HG02884 (cell line): Measurements from ENCODE around the gene NTM.
"Not testable (repeated sequence)": the region's sequence is repeated elsewhere in the genome, so short reads cannot be mapped to it uniquely, and the experiment has no call there.

ENCODE experiments used
- ATAC-seq: cut with Tn5 transposase; IDR thresholded peaks from one replicate; pipeline ENCODE4 v1.9.1; 2021; ENCODE audit warnings: mild to moderate bottlenecking, moderate library complexity; ENCODE audit not compliant: unreplicated experiment

NTM gene

DNA sequence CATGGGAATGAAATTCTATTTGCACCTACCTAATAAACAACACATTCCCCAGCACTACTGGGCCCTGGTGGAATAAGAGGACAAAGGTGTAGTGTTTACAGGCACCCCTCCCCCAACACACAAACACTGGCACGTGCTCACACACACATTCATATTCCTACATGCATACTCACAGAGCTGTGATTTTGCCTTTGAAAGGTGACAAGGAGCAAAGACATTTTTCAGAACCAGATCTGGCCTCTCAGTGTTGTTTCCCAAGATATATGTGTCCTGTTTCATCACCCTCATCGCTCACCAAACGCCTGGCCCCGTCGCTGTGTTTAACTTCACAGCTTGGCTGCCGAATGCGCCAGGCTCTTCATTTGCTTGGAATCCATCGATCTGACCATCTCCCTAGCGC is 292.6 kb downstream of the NTM start:
- no peak for ATAC-seq

DNA sequence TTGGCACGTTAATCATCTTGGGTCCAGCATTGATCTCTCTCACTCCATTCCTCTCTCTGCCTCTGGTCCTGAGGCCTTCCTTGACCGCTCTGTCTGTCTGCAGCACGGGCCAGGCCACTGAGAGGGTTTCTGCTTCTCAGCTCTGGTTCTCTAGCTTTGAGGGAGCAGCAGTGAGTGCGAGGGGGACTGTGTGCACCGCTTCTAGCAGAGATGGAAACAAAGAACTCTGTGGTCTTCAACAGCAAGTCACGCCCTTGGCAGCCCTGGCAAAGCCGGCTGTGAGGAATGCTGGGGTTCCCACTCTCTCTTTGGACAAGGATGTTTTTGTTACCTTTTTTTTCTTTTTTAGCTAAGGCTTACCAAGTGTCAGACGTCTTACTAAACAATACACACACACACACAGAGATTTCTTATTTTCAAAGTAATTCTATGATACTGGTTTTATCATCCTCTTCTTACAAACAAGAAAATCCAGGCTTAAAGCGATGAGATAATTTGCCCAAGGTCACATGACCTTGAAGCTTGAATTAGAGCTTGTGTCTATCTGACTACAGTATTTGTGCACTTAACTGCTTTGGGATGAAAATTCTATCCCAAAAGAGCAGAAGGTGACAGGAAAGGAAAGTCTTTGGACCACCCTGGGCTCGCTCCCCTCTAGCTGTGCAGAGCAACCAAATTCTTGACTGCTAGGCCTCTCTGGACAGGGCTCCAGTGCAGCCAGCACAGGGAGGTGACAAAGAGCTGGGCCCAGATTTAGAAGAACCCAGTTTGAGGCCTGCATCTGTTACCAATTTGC is 293.2 kb downstream of the NTM start:
- no peak for ATAC-seq

DNA sequence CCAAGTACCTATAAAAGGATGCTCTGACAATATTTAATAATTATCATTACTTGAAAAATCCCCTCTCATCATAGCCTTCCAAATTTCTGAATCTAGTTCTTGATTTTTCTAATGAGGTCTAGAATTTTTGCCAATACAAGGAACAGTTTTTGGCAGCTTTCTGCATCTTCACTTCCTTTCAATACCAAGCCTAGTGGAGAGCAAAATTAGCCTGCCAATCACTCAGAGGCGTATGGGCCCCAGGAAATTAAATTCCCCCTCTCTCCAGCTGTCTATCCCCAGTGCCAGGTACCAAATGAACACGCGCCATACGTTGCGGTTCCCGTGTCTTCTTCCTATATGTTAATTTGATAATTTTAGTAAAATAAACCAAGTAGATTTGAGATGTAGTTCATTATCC is 293.9 kb downstream of the NTM start:
- no peak for ATAC-seq

DNA sequence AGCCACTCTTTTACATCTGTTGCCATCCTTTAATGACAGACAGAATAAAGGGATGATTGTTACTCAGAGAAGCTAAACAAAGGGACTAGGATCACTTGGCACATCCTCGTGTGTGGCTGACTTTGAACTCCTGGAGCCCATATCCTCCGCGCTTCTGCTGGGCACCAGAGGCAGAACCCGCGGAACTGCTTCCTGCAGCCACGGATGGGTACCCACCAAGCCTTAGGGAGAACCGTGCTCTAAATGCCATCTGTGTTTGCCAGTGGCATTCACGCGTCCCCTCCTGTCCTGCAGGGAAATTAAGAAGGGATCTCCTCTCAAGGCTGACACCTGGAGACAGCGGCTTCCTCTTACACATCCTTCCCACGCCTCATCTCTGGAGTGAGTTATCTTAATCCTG is 294.4 kb downstream of the NTM start:
- no peak for ATAC-seq

DNA sequence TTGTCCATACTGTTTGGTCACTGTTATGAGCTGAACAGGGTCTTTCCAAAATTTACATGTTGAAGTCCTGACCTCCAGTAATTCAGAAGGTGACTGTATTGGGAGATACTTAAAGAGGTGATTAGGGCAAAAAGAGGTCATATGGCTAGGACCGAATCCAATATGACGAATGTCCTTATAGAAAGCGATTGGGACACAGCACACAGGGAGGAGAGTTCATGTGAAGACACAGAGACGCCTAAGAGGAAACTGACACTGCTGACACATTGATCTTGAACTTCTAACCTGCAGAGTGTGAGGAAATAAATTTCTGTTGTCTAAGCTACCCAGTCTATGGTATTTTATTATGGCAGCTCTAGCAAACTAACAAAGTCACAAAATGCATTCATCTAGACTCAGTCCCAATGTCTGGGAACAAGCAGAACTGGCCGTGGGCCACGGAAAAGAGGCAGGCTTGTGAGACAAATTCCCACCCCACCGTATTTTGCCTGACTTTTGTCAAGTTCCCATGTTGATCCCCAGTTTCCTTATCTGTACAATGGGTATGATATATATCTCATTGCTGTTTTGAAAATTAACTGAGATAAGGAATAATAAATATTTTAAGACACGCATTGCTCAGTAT is 295.0 kb downstream of the NTM start:
- no peak for ATAC-seq

DNA sequence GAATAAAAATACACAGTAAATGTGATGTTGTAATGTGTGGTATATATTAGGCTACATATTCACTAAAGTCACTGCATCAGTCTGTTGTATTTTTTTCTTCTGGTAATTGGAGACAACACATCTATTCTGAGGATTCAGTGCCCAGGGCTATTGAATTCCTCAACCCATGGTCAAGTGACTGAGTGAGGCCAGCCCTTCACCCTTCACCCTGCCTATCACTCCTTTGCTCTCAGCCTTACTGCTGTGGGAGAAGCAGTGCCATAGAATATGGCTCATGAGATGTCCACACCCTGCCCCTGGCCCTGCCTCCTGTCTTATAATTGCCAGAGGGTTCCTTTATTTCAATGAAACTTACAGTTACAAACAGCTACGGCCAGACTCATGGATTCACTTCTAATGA is 295.6 kb downstream of the NTM start:
- ATAC-seq: no peak

DNA sequence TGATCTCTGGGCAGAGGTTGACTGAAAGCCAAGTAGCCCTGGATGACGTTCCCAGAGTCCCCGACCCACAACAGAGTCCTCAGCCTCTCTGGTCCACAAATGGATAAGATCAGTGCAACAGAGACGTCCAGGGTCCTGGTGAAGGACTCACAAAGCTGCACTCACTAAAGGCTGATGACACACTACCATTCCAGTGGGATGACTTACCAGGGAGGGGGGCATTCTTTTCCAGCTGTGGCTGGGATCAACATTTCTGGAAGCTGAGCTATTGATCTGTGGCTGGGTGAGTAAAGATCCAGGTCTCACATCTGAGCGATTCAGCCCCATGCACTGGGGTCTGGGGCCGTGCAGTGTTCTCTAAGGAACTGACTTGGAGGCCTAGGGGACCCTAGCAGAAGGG is 296.2 kb downstream of the NTM start:
- no peak for ATAC-seq

DNA sequence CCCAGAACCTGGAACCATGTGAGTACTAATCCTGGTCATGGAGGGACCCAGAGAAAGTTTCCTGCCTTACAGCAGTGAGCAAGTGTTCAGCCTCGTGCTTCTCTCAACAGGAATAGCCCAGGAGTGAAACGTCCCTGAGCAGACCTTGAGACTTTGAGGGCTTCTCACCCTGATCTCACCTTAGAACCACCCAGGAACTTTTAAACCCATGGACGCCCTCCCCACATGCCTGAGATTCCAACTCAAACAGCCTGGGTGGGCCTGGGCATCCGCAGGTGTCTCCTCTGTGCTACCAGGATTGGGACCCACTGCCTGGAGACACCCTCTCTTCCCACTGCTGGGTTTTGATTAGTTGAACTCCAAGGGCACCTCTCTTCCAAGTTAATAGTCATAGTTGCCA is 297.2 kb downstream of the NTM start:
- ATAC-seq: no peak

DNA sequence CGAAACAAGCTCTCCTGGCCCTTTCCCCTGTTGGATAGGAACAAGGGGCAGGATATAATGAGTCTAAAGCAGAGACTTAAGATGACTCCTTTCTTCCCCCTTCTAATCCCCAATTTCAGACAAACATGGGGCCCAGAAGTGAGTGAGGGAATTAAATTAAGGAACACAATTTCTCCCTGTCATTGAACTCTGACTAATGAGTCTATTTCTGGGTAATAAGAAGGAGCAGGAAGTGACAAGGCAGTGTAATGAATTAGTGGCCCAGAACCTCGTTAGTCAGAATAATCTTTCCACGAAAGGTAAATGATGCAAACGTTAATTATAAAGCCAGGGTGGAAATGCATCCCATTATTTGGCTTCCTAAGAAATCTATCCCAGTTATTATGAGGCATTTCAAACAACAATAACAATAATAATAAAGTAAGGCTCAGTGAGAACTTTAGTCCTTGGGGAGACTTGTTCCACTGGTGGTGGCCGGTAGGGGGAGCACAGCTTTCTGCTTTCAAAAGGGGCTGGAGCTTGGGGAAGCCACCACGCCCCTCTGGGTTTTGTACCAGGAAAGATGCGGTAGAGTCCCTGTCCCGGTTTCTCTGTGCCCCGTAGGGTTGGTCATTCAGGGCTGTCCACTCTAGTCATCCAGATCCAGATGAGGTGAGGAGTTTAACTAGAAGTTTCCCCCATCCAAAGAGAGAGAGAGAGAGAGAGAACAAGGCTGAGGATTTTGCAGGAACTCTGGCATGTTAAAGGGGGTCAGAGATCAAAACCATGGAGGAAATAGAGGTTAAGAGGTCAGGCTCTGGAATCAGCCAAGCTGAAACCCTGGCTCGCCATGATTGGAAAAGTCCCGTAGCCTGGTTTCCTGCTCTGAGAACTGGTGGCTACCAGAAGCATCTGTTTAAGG is 298.3 kb downstream of the NTM start:
- peak; percentile 91 for ATAC-seq

DNA sequence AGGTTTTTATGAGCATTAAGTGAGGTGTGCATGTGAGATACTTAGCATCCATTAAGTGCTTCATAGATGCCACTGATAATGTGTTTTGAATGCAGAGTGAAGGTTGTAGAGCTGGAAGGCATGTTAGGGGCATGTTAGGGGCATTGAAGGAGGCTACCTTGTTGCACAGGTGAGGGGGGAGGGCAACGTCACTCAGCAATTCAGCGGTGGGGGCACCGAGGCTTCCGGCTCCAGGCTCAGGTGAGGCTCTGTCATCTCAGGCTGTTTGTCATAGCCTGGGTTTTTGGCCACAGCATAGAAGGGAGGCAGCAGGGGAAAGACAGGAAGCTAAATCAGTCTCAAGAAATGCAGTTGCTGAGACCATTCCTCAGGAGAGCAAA is 299.0 kb downstream of the NTM start:
- no peak for ATAC-seq

DNA sequence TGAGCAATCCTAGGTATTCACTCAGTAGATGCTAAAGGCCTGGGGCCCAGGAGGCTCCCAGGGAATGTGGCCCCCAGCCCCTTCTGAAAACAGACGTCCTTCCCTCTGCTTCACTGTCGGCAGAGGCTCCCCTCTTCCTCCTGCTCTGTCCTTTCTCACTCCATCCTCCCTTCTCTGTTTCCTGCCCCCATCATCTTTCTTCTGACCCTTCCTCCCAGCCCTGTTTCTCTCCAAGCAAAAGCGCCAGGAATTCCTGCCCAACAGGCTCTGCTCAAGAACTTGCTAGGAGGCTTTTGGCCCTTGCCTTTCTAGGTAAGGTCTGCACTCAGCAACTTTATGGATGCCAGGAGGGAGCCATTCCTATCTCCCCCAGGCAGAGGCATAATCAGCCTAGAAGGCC is 300.5 kb downstream of the NTM start:
- no peak for ATAC-seq

DNA sequence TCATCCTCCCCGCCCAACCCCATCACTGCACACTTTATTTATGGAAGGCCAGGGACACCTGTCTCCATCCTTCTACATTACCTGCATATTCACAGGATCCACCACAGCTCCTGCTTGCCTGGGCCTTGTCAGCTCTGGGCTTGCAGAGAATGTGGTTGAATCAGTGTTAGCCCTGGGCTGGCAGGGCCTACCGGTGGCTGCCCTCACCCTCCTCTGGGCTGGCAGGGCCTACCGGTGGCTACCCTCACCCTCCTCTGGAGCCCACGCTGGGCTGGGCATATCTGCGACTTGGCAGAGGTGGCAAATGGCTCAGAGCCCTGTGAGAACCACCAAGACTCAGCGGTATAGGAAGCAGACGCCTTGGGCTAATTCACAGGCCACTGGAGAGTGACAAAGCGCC is 300.9 kb downstream of the NTM start:
- ATAC-seq: no peak

DNA sequence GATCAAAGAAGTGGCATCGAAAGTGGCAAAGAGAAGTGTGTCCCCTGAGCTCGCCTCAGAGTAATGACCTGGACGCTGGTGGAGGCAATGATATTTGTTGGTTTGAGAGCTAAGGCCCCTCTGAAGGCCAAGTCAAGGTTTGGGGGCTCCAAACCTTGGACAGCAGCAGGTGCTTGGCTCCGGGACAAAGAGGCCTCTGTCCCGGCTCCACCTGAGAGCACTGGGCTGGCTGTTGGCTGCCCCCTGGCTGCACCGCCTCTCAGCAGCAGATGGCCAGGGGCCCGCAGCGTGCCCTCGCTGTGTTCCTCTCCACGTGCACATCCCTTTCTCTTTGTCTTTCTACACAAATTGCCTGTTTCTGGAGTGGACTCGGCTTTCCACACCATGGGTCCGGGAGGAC is 301.3 kb downstream of the NTM start:
- ATAC-seq: no peak

DNA sequence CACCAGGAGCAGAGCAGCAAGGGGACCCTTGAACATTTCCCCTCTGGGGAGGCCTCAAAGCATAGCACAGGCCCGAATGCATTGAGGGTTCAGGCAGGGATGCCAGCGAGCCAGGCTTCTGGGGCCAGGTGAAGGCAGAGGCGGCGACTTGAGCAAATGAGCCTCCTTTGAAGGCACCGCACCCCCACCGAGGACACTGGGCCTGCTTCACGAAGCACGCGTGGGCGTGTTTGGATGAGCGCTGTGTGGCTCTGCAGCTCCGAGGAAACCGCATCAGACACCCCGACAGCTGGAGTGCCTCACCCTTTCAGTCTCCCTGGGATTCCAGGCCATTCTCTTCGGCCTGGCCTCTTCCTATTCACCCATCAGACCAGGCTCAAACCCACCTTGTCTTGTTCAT is 301.8 kb downstream of the NTM start:
- ATAC-seq: no peak

DNA sequence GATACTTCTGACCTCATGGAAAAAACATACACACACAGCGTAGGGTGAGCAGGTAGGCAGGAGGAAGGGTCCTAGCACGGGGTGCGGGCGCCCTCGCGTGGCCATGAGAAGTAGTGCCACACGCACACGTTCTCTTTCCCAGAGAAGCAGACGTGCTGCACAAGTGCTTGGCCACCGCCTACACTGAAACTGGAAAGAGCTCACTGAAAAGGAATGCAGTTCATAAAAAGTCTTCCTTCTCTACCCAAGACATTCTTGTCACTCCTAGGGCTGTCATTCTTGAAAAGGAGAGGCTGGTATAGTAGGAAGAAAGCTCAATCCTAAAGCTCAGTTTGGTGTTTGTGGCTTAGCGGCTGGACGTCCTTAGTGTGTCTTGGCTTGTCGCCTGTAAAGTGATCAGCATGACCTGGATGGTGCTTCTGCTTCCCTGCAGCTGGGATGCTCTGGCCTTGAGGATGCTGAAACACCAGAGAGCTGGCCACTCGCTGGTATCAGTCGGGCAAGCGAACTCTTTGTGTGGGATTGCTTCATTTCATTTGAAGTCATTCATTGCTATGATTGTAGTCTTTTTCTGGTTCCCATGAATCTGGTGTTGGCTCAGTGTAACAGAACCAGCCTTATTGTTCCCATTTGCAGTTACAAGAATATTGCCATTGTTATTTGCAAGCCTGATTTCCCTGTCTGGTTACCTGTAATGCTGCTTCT is 303.8 kb downstream of the NTM start:
- ATAC-seq: peak; percentile 83

DNA sequence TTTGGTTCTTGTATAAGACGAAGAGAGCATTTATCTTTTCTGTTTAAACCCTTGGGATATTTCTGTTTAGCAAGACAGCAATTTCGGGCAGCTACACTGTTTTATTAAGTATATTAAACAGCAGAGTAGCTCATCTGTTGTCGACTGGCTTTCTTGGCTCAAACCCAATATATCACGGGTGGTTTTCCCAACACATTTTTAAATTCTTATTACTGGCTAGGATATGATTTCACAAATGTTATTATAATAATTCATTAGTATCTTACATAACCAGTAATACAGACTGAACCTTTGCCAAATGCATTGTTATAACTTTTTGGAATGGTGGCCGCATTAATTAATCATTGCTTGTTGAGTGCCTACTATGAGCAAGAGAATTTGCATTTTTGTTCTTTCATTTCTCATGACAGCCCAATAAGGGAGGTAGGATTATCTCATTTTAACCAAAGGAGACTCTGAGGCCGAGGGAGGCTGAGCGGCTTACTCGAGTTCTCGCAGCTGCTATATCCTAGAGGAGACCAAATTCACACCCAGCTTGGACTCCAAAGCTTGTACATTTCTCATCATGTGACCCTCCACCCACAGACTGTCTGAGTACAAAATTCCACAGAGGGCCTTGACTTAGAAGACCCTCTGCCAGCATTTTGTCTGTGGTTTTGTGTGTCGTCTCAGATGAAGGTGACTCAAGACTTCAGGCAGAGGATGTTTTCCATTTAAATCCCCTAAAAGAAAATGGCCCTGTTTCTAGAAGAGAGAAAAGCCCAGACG is 304.9 kb downstream of the NTM start:
- ATAC-seq: no peak

DNA sequence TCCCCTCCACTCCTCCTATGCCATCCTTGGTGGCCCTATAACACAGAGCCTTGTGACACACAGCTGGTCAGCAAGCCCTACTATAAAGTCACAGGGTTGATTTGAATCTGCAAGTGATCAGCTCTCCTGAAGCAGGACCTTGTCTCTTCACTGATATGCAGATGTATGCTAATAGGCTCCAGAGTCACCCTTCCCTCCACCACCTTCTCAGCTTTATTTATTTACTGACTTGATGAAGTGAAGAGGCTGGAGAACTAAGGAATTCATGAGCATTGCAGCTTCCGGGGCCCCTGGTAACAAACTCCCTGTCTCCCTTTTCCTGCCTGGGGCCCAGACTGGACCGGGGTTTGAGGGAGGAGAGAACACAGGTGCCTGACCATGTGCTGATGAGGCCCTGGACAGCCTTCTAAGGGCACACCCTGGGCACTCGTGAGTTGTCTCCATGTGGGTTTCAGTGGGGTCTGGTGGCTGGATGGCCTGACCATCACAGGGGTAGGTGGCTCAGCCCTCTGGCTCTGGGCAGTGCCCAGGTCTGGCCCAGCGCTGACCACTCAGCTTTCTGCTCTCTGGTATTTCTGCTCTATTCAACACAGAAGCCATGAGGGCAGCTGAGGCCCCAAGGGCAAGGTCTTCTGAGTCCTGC is 307.5 kb downstream of the NTM start:
- ATAC-seq: no peak

DNA sequence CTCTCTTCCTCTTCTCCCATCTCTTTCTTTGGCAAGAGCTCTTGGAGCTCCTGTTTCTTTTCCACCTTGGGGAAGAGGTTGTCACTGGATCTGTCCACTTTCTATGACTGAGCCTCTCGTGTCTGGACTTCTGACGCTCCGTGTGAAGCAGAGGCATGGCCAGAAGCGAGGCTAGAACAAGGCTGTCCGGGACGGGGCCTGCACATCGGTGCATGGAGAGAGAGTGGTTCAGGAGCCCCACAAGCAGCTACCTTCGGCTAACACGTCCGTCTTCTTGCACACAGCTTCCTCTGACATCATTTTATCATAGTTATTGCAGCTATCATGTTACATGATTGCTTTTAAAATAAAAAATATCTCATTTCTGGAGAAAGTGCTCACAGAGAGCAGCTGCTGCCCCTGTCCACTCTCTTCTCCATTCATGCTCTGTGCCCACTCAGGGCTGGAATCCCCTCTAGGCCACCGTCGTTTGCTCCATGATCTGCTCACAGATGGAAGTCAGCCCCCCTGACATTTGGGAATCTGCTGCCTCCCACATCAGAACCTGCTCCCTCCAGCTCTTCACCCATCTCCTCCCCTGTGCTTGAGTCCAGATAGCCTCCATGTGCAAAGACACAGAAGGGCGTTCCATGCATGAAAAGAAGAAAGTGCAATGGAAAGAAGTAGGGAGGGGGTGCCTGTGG is 308.4 kb downstream of the NTM start:
- ATAC-seq: no peak

DNA sequence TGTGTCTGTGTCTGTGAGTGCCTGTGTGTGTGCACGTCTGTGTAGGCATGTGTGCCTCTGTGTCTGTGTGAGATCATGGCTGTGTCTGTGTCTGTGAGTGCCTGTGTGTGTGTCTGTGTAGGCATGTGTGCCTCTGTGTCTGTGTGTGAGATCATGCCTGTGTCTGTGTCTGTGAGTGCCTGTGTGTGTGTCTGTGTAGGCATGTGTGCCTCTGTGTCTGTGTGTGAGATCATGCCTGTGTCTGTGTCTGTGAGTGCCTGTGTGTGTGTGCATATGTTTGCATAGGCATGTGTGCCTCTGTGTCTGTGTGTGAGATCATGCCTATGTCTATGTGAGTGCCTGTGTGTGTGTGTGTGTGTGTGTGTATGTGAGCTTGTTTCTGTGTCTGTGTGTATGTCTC is 310.0 kb downstream of the NTM start:
- ATAC-seq: not testable (repeated sequence)
